Fibroblast of lung (primary cell): Measurements from ENCODE around the gene MTG2. TPM values are rescaled to one million over a fixed set of nuclear protein-coding genes. Genes with fewer than 3 reads are reported as not detected.

Experiments
- DNase-seq, 2 donors: peaks; one replicate each; pipeline versions ENCODE4 v3.0.0 to v3.0.0-alpha.2; 2010; ENCODE audit warnings: low read depth in 2 of 2
- H2AFZ ChIP-seq: 2 replicates; pipeline ENCODE4 v1.5.1; 2012; ENCODE audit warnings: low read length, control low read depth, inconsistent platforms
- H3K27ac ChIP-seq: 2 replicates; pipeline ENCODE4 v1.5.1; 2011; ENCODE audit warnings: low read length, control low read depth; ENCODE audit not compliant: insufficient read depth
- H3K27me3 ChIP-seq: 2 replicates; pipeline ENCODE4 v1.5.1; 2011; ENCODE audit warnings: mild to moderate bottlenecking, low read length; ENCODE audit not compliant: control insufficient read depth, insufficient read depth
- H3K36me3 ChIP-seq: 2 replicates; pipeline ENCODE4 v1.5.1; 2011; ENCODE audit warnings: low read length; ENCODE audit not compliant: control insufficient read depth, insufficient read depth
- H3K4me1 ChIP-seq: 2 replicates; pipeline ENCODE4 v1.5.1; 2011; ENCODE audit warnings: low read length; ENCODE audit not compliant: control insufficient read depth, insufficient read depth; ENCODE audit errors: extremely low read depth
- H3K4me2 ChIP-seq: 2 replicates; pipeline ENCODE4 v1.5.1; 2011; ENCODE audit warnings: low read length, control low read depth; ENCODE audit not compliant: insufficient read depth; ENCODE audit errors: extremely low read depth
- H3K4me3 ChIP-seq, 4 experiments: fragments of 200-600 bp in 1 of 4; sonication (generic) in 1 of 4; replicated peaks in 1 of 4; 2 replicates each; pipeline ENCODE4 v1.5.1; 2011 to 2016; ENCODE audit warnings: low read length in 4 of 4, low read depth in 3 of 4, mild to moderate bottlenecking in 3 of 4, control low read depth in 2 of 4, inconsistent platforms in 1 of 4, mixed read lengths in 1 of 4; ENCODE audit not compliant: insufficient read depth in 1 of 4; ENCODE audit errors: control extremely low read depth in 1 of 4
- H3K79me2 ChIP-seq: 2 replicates; pipeline ENCODE4 v1.5.1; 2012; ENCODE audit warnings: mild to moderate bottlenecking, low read length, inconsistent platforms; ENCODE audit not compliant: control insufficient read depth, insufficient read depth
- H3K9ac ChIP-seq: 2 replicates; pipeline ENCODE4 v1.5.1; 2011; ENCODE audit warnings: mild to moderate bottlenecking, low read length, control low read depth; ENCODE audit not compliant: insufficient read depth
- H3K9me3 ChIP-seq: 2 replicates; pipeline ENCODE4 v1.5.1; 2012; ENCODE audit warnings: low read depth, low read length; ENCODE audit not compliant: control insufficient read depth, insufficient read depth
- H4K20me1 ChIP-seq: 2 replicates; pipeline ENCODE4 v1.5.1; 2011; ENCODE audit warnings: low read length; ENCODE audit not compliant: control insufficient read depth, insufficient read depth; ENCODE audit errors: extremely low read depth
- CTCF ChIP-seq, 2 donors: IDR thresholded peaks in 1 of 2; conservative IDR thresholded peaks in 1 of 2; 1 replicate in 1 of 2; 2 replicates in 1 of 2; pipeline ENCODE4 v1.5.1; 2011 to 2012; ENCODE audit warnings: low read length in 2 of 2, control low read depth in 1 of 2, inconsistent platforms in 1 of 2, low read depth in 1 of 2, mild to moderate bottlenecking in 1 of 2
- EZH2 ChIP-seq: IDR thresholded peaks from 2 replicates; pipeline ENCODE4 v1.5.1; 2012; ENCODE audit warnings: low read length, control low read depth, mild to moderate bottlenecking; ENCODE audit errors: missing control alignments
- polyA plus RNA-seq, 2 donors: library from polyadenylated mRNA; depleted of rRNA in 1 of 2; stranded (reverse) in 1 of 2; unstranded in 1 of 2; fragments of >200 nt; gene quantifications; 2 replicates each; pipeline ENCODE4 v1.2.1, GENCODE V29; 2011 to 2012; ENCODE audit warnings: missing spikeins in 1 of 2
- total RNA-seq: library from RNA; depleted of rRNA; stranded (reverse); fragments of >200 nt; gene quantifications from 2 replicates; pipeline ENCODE4 v1.2.1, GENCODE V29; 2014

The MTG2 gene
- total and polyA plus RNA-seq, 2 donors (not counting 1 experiment from before 2014, with no cell fraction given), result 16.5 to 17.5 TPM

- no peaks in the 10 kb centered on the region for H3K4me1 ChIP-seq
- H3K27ac ChIP-seq, result no peak overlapping the region
- no peak overlapping the region for H3K4me2 ChIP-seq
- TF ChIP-seq CTCF (conservative IDR thresholded peaks at IDR 0.05 in 1 of 2, IDR thresholded peaks at IDR 0.05 in 1 of 2; ENCODE audit: low read depth in 1 of 2, low read length in 2 of 2) (no peak), EZH2 (no peak)
- H3K27me3 ChIP-seq, result peaks cover 30% of the 10 kb centered on the region
- no peak for DNase-seq
- no peaks in the 10 kb centered on the region for H3K79me2 ChIP-seq
- no peak overlapping the region for H2AFZ ChIP-seq
- no peaks in the 10 kb centered on the region for H4K20me1 ChIP-seq
- H3K9me3 ChIP-seq, result no peaks in the 10 kb centered on the region
- no peak overlapping the region for H3K9ac ChIP-seq
- H3K4me3 ChIP-seq, result no peak overlapping the region
- H3K36me3 ChIP-seq, result no peaks in the 10 kb centered on the region
Observed at GRCh38 chr20:62215991-62216635, 33.3 kb downstream of the MTG2 start.

DNA sequence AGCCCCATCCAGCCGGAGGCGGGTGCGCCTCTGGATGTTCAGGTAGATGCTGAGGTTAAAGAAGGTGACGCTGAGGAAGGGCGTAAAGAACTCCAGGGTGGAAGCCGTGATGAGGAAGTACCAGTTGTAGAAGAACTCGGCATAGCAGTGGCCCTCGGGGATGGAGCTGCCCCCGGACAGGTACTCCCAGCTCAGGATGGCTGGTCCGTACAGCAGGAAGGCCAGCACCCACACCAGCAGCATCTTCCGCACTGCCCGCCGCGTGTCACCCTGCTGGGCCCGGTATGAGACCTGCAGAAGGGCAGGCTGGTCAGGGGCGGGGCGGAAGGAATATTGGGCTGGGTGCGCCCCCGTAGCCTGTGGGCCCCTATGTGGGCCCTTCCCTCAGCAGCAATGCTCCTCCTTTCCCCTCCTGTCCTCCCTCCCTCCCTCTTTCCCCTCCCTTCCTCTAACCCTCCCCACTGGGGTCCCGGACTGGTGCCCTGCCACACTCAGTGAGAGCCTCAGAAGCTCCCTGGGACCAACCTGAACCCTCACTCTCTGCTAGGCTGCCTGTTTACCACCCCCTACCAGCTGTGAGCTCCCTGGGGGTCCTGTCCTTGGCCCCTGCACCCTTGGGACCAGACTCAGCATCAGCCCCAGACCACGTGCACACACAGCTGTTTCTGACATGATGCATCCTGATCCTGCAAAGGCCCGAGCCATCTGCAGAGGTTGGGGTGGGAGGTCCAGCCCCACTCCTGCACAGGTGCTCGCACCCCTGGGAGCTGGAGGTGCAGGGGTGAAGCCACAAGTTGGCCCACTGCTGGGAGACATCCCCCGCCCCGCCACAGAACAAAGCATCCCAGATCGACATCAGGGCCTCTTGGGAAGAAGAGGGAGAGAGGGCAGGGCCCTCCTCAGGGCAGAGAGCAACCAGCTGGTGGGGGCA, 34.1 kb downstream of the MTG2 start:
- no peak for DNase-seq
- Histone ChIP-seq H3K79me2 (no peaks in the 10 kb centered on the region), H3K4me3 (no peak overlapping the region), H2AFZ (no peak overlapping the region), H3K4me2 (no peak overlapping the region), H3K9me3 (no peaks in the 10 kb centered on the region), H4K20me1 (no peaks in the 10 kb centered on the region), H3K27ac (no peak overlapping the region), H3K36me3 (no peaks in the 10 kb centered on the region), H3K9ac (no peak overlapping the region), H3K27me3 (peaks cover 32% of the 10 kb centered on the region), H3K4me1 (no peaks in the 10 kb centered on the region)
- TF ChIP-seq EZH2, result no peak
- no peak for TF ChIP-seq CTCF (conservative IDR thresholded peaks at IDR 0.05 in 1 of 2, IDR thresholded peaks at IDR 0.05 in 1 of 2; ENCODE audit: low read depth in 1 of 2, low read length in 2 of 2)
